OCI-LY1 (cell line): ENCODE data around the gene CCT7.
"Not testable (repeated sequence)": the region's sequence is repeated elsewhere in the genome, so short reads cannot be mapped to it uniquely, and the experiment has no call there.

Experiments
- H2AFZ ChIP-seq: fragments of 200-600 bp; sonication (generic), shearing (Covaris generic); 2 replicates; pipeline ENCODE4 v1.6.0; 2014; ENCODE audit warnings: antibody characterized with exemption, mild to moderate bottlenecking, low read length
- H3F3A ChIP-seq: fragments of 200-600 bp; sonication (generic), shearing (Covaris generic); 2 replicates; pipeline ENCODE4 v1.6.0; 2014; ENCODE audit warnings: mild to moderate bottlenecking, antibody characterized with exemption, low read length, moderate library complexity; ENCODE audit not compliant: insufficient read depth
- H3K27ac ChIP-seq: fragments of 200-600 bp; sonication (generic); 2 replicates; pipeline ENCODE4 v1.5.1; 2014; ENCODE audit warnings: low read length, mixed run types, mild to moderate bottlenecking, low read depth; ENCODE audit not compliant: poor library complexity, severe bottlenecking
- H3K27me3 ChIP-seq: fragments of 200-600 bp; sonication (generic); 2 replicates; pipeline ENCODE4 v1.6.0; 2014; ENCODE audit warnings: antibody characterized with exemption, mild to moderate bottlenecking, low read length, moderate library complexity; ENCODE audit not compliant: insufficient read depth
- H3K36me3 ChIP-seq: fragments of 200-600 bp; sonication (generic); 2 replicates; pipeline ENCODE4 v1.6.1; 2014; ENCODE audit warnings: mild to moderate bottlenecking, antibody characterized with exemption, low read length, moderate library complexity, mixed read lengths; ENCODE audit not compliant: insufficient read depth
- H3K4me1 ChIP-seq: fragments of 200-600 bp; sonication (generic); 2 replicates; pipeline ENCODE4 v1.5.1; 2014; ENCODE audit warnings: mild to moderate bottlenecking, low read length, moderate library complexity; ENCODE audit not compliant: insufficient read depth, severe bottlenecking
- H3K4me2 ChIP-seq: fragments of 200-600 bp; sonication (generic), shearing (Covaris generic); 2 replicates; pipeline ENCODE4 v1.6.1; 2014; ENCODE audit warnings: low read length
- H3K4me3 ChIP-seq: fragments of 200-600 bp; sonication (generic); 2 replicates; pipeline ENCODE4 v1.5.1; 2014; ENCODE audit warnings: low read length, low read depth, mild to moderate bottlenecking, mixed read lengths; ENCODE audit not compliant: poor library complexity, severe bottlenecking
- H3K79me2 ChIP-seq: fragments of 200-600 bp; shearing (Covaris generic); 2 replicates; pipeline ENCODE4 v1.6.1; 2016; ENCODE audit warnings: mixed run types, low read length, mixed read lengths; ENCODE audit not compliant: insufficient read depth
- H3K9ac ChIP-seq: fragments of 200-600 bp; sonication (generic), shearing (Covaris generic); 2 replicates; pipeline ENCODE4 v1.6.1; 2014; ENCODE audit warnings: mild to moderate bottlenecking, low read length, mixed read lengths
- H3K9me2 ChIP-seq: fragments of 200-600 bp; sonication (generic), shearing (Covaris generic); 2 replicates; pipeline ENCODE4 v1.6.1; 2014; ENCODE audit warnings: low read depth, mild to moderate bottlenecking, low read length, mixed read lengths
- H3K9me3 ChIP-seq: fragments of 200-600 bp; shearing (Covaris generic); 2 replicates; pipeline ENCODE4 v1.6.1; 2014; ENCODE audit warnings: low read length, mixed read lengths
- H4K20me1 ChIP-seq: fragments of 200-600 bp; sonication (generic), shearing (Covaris generic); 2 replicates; pipeline ENCODE4 v1.6.0; 2016; ENCODE audit warnings: mild to moderate bottlenecking, low read length; ENCODE audit not compliant: insufficient read depth
- EZH2 ChIP-seq: fragments of 200-600 bp; sonication (generic), shearing (Covaris generic); IDR thresholded peaks from 2 replicates; pipeline ENCODE4 v1.8.0; 2017; ENCODE audit warnings: borderline replicate concordance, mixed run types, mild to moderate bottlenecking, antibody characterized with exemption, low read length, moderate library complexity, mixed read lengths
- TF ChIP-seq, protein P1 (sequence below): fragments of 200-600 bp; sonication (generic), shearing (Covaris generic); IDR thresholded peaks from 2 replicates; pipeline ENCODE4 v1.5.1; 2017; ENCODE audit warnings: mild to moderate bottlenecking, antibody characterized with exemption, low read length, moderate library complexity, mixed read lengths

Gene CCT7

DNA sequence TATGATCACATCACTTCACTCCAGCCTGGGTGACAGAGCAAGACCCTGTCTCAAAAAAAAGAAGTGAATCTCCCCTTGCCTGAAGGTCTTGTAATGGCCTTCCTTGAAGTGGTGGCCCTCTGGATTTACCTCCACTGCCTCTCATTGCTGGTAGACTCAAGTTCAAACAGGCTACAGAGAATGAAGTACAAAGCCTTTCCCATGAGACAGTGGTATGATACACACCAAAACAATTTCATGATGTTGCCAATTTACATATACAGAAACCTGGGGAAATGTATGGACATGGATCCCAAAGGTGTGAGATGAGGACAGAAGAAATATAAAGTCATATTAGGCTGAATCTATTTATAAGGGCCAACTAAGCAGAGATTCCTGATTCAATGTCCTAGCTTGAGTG lies 36.5 kb upstream of the CCT7 start:
- no peak overlapping the region for H3K4me3 ChIP-seq
- no peak overlapping the region for H3K4me2 ChIP-seq
- no peak overlapping the region for H3K27ac ChIP-seq
- H3K9ac ChIP-seq, result no peak overlapping the region
- no peaks in the 10 kb centered on the region for H4K20me1 ChIP-seq
- H3K9me3 ChIP-seq, result no peaks in the 10 kb centered on the region
- H3K36me3 ChIP-seq, result no peaks in the 10 kb centered on the region
- no peak overlapping the region for H2AFZ ChIP-seq
- H3K9me2 ChIP-seq, result no peaks in the 10 kb centered on the region
- no peaks in the 10 kb centered on the region for H3K27me3 ChIP-seq
- H3F3A ChIP-seq, result no peaks in the 10 kb centered on the region
- no peaks in the 10 kb centered on the region for H3K4me1 ChIP-seq
- H3K79me2 ChIP-seq, result no peaks in the 10 kb centered on the region
- TF ChIP-seq EZH2, result no peak

DNA sequence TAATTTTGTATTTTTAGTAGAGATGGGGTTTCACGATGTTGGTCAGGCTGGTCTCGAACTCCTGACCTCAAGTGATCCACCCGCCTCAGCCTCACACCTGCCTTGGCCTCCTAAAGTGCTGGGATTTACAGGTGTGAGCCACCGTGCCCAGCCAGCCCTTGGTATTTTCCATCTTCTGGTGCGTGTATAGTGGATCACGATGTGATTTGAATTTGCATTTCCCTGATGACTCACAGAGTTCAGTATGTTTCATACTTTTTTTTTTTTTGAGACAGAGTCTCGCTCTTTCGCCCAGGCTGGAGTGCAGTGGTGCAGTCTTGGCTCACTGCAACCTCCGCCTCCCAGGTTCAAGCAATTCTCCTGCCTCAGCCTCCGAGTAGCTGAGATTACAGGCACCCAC lies 33.8 kb upstream of the CCT7 start:
- not testable (repeated sequence) for H3K27me3 ChIP-seq, H3K9me3 ChIP-seq, H3K4me1 ChIP-seq, H3K27ac ChIP-seq, H3K36me3 ChIP-seq, H3K4me3 ChIP-seq, H3K79me2 ChIP-seq, H3K4me2 ChIP-seq, H3K9ac ChIP-seq, H2AFZ ChIP-seq, H3K9me2 ChIP-seq, H4K20me1 ChIP-seq, H3F3A ChIP-seq

DNA sequence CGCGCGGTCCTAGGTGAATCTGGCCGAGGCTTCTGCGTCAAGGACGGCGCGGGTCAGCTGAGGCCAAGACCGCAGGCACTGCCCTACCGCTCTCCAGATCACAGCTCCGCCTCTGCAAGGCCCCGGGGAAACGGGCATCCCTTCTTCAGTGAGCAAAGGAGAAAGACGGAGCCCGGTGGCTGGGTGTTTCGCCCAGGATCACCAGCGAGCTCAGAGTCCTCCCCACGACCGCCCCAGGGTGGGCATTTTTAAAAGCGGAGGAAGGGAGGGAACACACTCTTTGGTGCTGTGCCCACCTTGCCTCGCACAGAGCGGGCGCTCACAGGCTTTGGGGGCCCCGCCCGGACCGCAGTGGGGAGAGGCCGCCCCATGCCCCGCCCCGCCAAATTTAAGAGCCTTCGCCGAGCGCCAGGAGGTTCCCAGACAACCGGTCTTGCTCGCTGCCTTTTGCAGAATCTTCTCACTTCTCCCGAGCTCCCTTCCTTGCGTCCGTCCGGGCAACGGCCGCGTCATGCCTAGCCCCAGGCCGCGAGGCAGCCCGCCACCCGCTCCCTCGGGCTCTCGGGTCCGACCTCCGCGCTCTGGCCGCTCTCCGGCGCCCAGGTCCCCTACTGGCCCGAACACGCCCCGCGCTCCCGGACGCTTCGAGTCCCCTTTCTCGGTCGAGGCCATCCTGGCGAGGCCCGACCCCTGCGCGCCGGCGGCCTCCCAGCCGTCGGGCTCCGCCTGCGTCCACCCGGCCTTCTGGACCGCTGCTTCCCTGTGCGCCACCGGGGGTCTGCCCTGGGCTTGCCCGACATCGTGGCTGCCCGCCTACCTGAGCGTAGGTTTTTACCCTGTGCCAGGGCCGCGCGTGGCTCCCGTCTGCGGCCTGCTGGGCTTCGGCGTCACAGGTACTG lies 31.7 kb upstream of the CCT7 start, which contains the start of gene NOTO:
NOTO (plus strand) TSS at position 419 of the 899 bp plus-strand sequence; CDS start at position 512, 93 bp downstream.
- H3K4me3 ChIP-seq, result no peak within 1 kb of the TSS
- no peak for TF ChIP-seq EZH2
- TF ChIP-seq, protein P1, sequence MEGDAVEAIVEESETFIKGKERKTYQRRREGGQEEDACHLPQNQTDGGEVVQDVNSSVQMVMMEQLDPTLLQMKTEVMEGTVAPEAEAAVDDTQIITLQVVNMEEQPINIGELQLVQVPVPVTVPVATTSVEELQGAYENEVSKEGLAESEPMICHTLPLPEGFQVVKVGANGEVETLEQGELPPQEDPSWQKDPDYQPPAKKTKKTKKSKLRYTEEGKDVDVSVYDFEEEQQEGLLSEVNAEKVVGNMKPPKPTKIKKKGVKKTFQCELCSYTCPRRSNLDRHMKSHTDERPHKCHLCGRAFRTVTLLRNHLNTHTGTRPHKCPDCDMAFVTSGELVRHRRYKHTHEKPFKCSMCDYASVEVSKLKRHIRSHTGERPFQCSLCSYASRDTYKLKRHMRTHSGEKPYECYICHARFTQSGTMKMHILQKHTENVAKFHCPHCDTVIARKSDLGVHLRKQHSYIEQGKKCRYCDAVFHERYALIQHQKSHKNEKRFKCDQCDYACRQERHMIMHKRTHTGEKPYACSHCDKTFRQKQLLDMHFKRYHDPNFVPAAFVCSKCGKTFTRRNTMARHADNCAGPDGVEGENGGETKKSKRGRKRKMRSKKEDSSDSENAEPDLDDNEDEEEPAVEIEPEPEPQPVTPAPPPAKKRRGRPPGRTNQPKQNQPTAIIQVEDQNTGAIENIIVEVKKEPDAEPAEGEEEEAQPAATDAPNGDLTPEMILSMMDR, result no peak
- no peaks in the 10 kb centered on the region for H3K4me1 ChIP-seq
- no peaks in the 10 kb centered on the region for H3K36me3 ChIP-seq
- H3K9me3 ChIP-seq, result no peaks in the 10 kb centered on the region
- H3F3A ChIP-seq, result no peaks in the 10 kb centered on the region
- H3K27ac ChIP-seq, result no peak within 1 kb of the TSS
- no peak within 1 kb of the TSS for H3K9ac ChIP-seq
- H3K27me3 ChIP-seq, result no peaks in the 10 kb centered on the region
- H3K4me2 ChIP-seq, result no peak within 1 kb of the TSS
- H4K20me1 ChIP-seq, result no peaks in the 10 kb centered on the region
- no peaks in the 10 kb centered on the region for H3K79me2 ChIP-seq
- H3K9me2 ChIP-seq, result no peaks in the 10 kb centered on the region
- H2AFZ ChIP-seq, result no peak within 1 kb of the TSS

DNA sequence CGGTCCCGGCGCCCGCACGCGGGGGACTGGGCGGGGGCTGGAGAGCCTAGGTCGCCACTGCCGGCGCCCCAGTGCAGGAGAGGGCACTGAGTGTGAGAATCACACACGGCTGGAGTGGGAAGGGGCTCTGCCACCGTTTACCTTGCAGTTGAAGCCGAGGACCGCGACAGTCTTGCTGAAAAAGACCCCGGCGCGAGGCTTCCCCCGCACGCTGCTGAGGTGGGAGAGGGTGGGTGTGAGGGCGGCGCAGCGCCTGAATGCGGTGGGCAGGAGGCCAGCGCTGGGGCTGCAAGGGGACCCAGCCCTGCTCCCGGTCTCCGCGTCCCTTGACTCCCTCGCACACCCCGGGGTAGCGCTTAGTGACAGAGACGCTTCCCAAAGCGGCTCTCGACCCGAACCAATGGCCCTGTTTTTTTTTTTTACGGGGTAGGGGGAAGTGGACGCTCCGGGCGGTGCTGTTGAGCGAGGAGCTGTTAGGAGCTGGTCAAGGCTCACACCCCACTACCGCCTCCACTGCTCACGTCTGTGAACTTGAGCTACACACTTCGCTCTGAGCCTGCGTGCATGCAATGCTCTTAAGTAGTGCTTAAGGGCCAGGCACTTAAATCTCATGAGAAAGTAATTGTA lies 30.9 kb upstream of the CCT7 start:
- Histone ChIP-seq H3K27me3 (no peaks in the 10 kb centered on the region), H3K9me2 (no peaks in the 10 kb centered on the region), H3K4me1 (no peaks in the 10 kb centered on the region), H4K20me1 (no peaks in the 10 kb centered on the region), H3K9ac (no peak overlapping the region), H3K4me3 (no peak overlapping the region), H3K9me3 (no peaks in the 10 kb centered on the region), H3K36me3 (no peaks in the 10 kb centered on the region), H3F3A (no peaks in the 10 kb centered on the region), H3K27ac (no peak overlapping the region), H3K79me2 (no peaks in the 10 kb centered on the region), H3K4me2 (no peak overlapping the region), H2AFZ (no peak overlapping the region)
- TF ChIP-seq EZH2, result no peak
- TF ChIP-seq, protein P1, result no peak
